K562 (cell line): ENCODE data around the gene MRPS18B. TPM values are rescaled to one million over a fixed set of nuclear protein-coding genes. Genes with fewer than 3 reads are reported as not detected.

Source experiments
- IRF9 ChIP-seq: fragments of 450-650 bp; IDR thresholded peaks from 2 replicates; pipeline ENCODE4 v1.6.1; 2016; ENCODE audit warnings: missing biosample characterization, missing genetic modification characterization
- KDM4B ChIP-seq, 2 experiments: fragments of 450-650 bp in 1 of 2; sonication (generic) in 1 of 2; IDR thresholded peaks; 2 replicates each; pipeline ENCODE4 v1.6.1; 2016 to 2017; ENCODE audit warnings: borderline replicate concordance in 2 of 2, antibody characterized with exemption in 1 of 2, low read depth in 1 of 2, mild to moderate bottlenecking in 1 of 2
- NKRF ChIP-seq: fragments of 450-650 bp; IDR thresholded peaks from 2 replicates; pipeline ENCODE4 v1.6.1; 2016; ENCODE audit warnings: borderline replicate concordance
- RAD21 ChIP-seq, 2 experiments: fragments of 250-450 bp in 1 of 2; fragments of 450-650 bp in 1 of 2; sonication (Bioruptor Pico) in 1 of 2; formaldehyde crosslinking in 1 of 2; IDR thresholded peaks in 1 of 2; conservative IDR thresholded peaks in 1 of 2; 2 replicates each; pipeline versions ENCODE4 v1.4.0 to v1.8.0; 2020 to 2022; ENCODE audit warnings: mild to moderate bottlenecking in 2 of 2, moderate library complexity in 1 of 2
- RBM39 ChIP-seq: fragments of 200-400 bp; formaldehyde crosslinking; optimal IDR thresholded peaks from 2 replicates; pipeline ENCODE3; 2018; ENCODE audit warnings: low read depth, low read length
- TFAP4 ChIP-seq: sonication (generic); formaldehyde crosslinking; IDR thresholded peaks from 2 replicates; pipeline ENCODE4 v1.8.0; 2022; ENCODE audit warnings: missing genetic modification reagents, mild to moderate bottlenecking, moderate library complexity, borderline replicate concordance
- THRB ChIP-seq: fragments of 450-650 bp; formaldehyde crosslinking; conservative IDR thresholded peaks from 2 replicates; pipeline ENCODE4 v1.4.0; 2022; ENCODE audit warnings: mild to moderate bottlenecking, missing genetic modification characterization
- ZBTB40 ChIP-seq, 2 experiments: fragments of 450-650 bp in 1 of 2; sonication (generic) in 1 of 2; formaldehyde crosslinking in 1 of 2; IDR thresholded peaks; 2 replicates each; pipeline versions ENCODE4 v1.7.1 to v1.9.0; 2016 to 2022; ENCODE audit warnings: inconsistent platforms in 1 of 2, mild to moderate bottlenecking in 1 of 2, missing genetic modification reagents in 1 of 2
- polyA plus RNA-seq, 8 experiments: library from polyadenylated mRNA; depleted of rRNA in 4 of 8; stranded (reverse) in 5 of 8; unstranded in 3 of 8; fragments of >200 nt; fragmentation: Nextera tagmentation in 2 of 8; fragmentation: Illumina TruSeq in 1 of 8; extraction: Ambion mirVana in 2 of 8; extraction: Trizol in 1 of 8; gene quantifications; 2 replicates each; pipeline versions ENCODE4 v1.2.1 to v1.2.3, GENCODE V29; 2011 to 2014; ENCODE audit warnings: inconsistent platforms in 1 of 8, missing spikeins in 1 of 8
- total RNA-seq, 7 experiments: library from RNA; depleted of rRNA in 6 of 7; stranded (reverse); fragments of >200 nt in 6 of 7; fragmentation: Illumina TruSeq in 2 of 7; extraction: Trizol in 2 of 7; gene quantifications; 2 replicates each; pipeline versions ENCODE4 v1.2.1 to v1.2.3, GENCODE V29; 2011 to 2021; ENCODE audit warnings: low replicate concordance in 1 of 7

Gene MRPS18B
- total and polyA plus RNA-seq, 9 of the 15 experiments (the other 6 are each of a cell fraction or from before 2014, with no cell fraction given): 132 to 383 (median 178) TPM

- TF ChIP-seq NKRF (peak; percentile 62; the same call in 1 of the 2 replicates), TFAP4 (CRISPR knock-in tag) (peak; percentile 46; the same call in 1 of the 2 replicates), THRB (CRISPR knock-in tag) (peak; percentile 6; the same call in 1 of the 2 replicates), RAD21 (CRISPR knock-in tag; conservative IDR thresholded peaks at IDR 0.05 in 1 of 2, IDR thresholded peaks at IDR 0.05 in 1 of 2) (peak; percentile 3 to 9; a peak in 1 of 4 replicates), ZBTB40 (IDR thresholded peaks at IDR 0.05) (peak; percentile 75), ZBTB40 (CRISPR knock-in tag; IDR thresholded peaks at IDR 0.05) (no peak), IRF9 (tag) (no peak), KDM4B (IDR thresholded peaks at IDR 0.05; ENCODE audit: borderline replicate concordance in 2 of 2, low read depth in 1 of 2) (peak in 1 of 2 experiments; percentile 34; a peak in 1 of 4 replicates), RBM39 (peak; percentile 30)
These were observed 9.1 kb downstream of the MRPS18B start, which contains the start of gene ATAT1 (continued) for GRCh38 chr6:30626484-30627366.
